SK-N-SH (cell line): ENCODE data around the gene GLRB. TPM values are rescaled to one million over a fixed set of nuclear protein-coding genes. Genes with fewer than 3 reads are reported as not detected.

Experiments used
- CTCF ChIA-PET: fragments of 300-600, 350-600 bp; formaldehyde crosslinking; extraction: SDS; loops from one replicate; lab custom pipeline; 2021; lab: Yijun Ruan, JAX
- POLR2A ChIA-PET: fragments of 350-600 bp; sonication (Branson Sonifier 250); formaldehyde crosslinking; extraction: SDS; loops from one replicate; lab custom pipeline; 2020; ENCODE audit warnings: antibody characterized with exemption, inconsistent platforms; lab: Yijun Ruan, JAX
- DNase-seq: peaks from one replicate; pipeline ENCODE4 v3.0.0; 2012
- H2AFZ ChIP-seq: fragments of 200-600 bp; sonication (generic); 2 replicates; pipeline ENCODE4 v1.8.1; 2016; ENCODE audit warnings: antibody characterized with exemption, mild to moderate bottlenecking, low read depth
- H3F3A ChIP-seq: fragments of 200-600 bp; sonication (generic); replicated peaks from 2 replicates; pipeline ENCODE3; 2016; ENCODE audit warnings: antibody characterized with exemption, mild to moderate bottlenecking; ENCODE audit not compliant: insufficient read depth
- H3K27ac ChIP-seq, 2 experiments: fragments of 200-500 bp in 1 of 2; fragments of 200-600 bp in 1 of 2; sonication (Bioruptor generic) in 1 of 2; sonication (generic), shearing (Covaris generic) in 1 of 2; 2 replicates each; pipeline versions ENCODE4 v1.5.1 to v1.6.1; 2014 to 2016; ENCODE audit warnings: low read depth in 2 of 2, inconsistent platforms in 1 of 2, low read length in 1 of 2, mild to moderate bottlenecking in 1 of 2, mixed read lengths in 1 of 2
- H3K27me3 ChIP-seq: fragments of 200-600 bp; sonication (generic), shearing (Covaris generic); 2 replicates; pipeline ENCODE4 v1.6.1; 2016; ENCODE audit warnings: mixed run types; ENCODE audit not compliant: insufficient read depth
- H3K36me3 ChIP-seq, 2 experiments: fragments of 200-500 bp in 1 of 2; fragments of 200-600 bp in 1 of 2; sonication (Bioruptor generic) in 1 of 2; sonication (generic) in 1 of 2; replicated peaks in 1 of 2; 2 replicates each; pipeline versions ENCODE3 to v1.5.1; 2014 to 2016; ENCODE audit warnings: low read length in 1 of 2, mild to moderate bottlenecking in 1 of 2; ENCODE audit not compliant: insufficient read depth in 2 of 2, control insufficient read depth in 1 of 2
- H3K4me1 ChIP-seq, 2 experiments: fragments of 200-500 bp in 1 of 2; fragments of 200-600 bp in 1 of 2; sonication (Bioruptor generic) in 1 of 2; sonication (generic), shearing (Covaris generic) in 1 of 2; 2 replicates each; pipeline versions ENCODE4 v1.5.1 to v1.6.1; 2014 to 2016; ENCODE audit warnings: low read depth in 1 of 2, low read length in 1 of 2, mixed run types in 1 of 2; ENCODE audit not compliant: insufficient read depth in 2 of 2, control insufficient read depth in 1 of 2
- H3K4me2 ChIP-seq: fragments of 200-600 bp; sonication (generic), shearing (Covaris generic); 2 replicates; pipeline ENCODE4 v1.6.1; 2017; ENCODE audit warnings: mixed run types
- H3K4me3 ChIP-seq, 2 experiments: fragments of 200-500 bp in 1 of 2; fragments of 200-600 bp in 1 of 2; sonication (Bioruptor generic) in 1 of 2; sonication (generic), shearing (Covaris generic) in 1 of 2; 2 replicates each; pipeline versions ENCODE4 v1.5.1 to v1.8.1; 2014 to 2016; ENCODE audit warnings: low read depth in 2 of 2, inconsistent platforms in 1 of 2, low read length in 1 of 2, mild to moderate bottlenecking in 1 of 2, mixed read lengths in 1 of 2, moderate library complexity in 1 of 2
- H3K79me2 ChIP-seq: fragments of 200-600 bp; sonication (generic); 2 replicates; pipeline ENCODE4 v1.8.1; 2017; ENCODE audit warnings: mild to moderate bottlenecking; ENCODE audit not compliant: insufficient read depth
- H3K9ac ChIP-seq: fragments of 200-600 bp; sonication (generic); 2 replicates; pipeline ENCODE4 v1.6.1; 2017; ENCODE audit warnings: mixed run types
- H3K9me2 ChIP-seq: fragments of 200-600 bp; sonication (generic); 2 replicates; pipeline ENCODE4 v1.6.1; 2017; ENCODE audit warnings: mixed run types
- H3K9me3 ChIP-seq: fragments of 200-600 bp; sonication (generic); 2 replicates; pipeline ENCODE4 v1.6.1; 2017; ENCODE audit warnings: mixed run types, mild to moderate bottlenecking, moderate library complexity
- H4K20me1 ChIP-seq: fragments of 200-600 bp; sonication (generic); 2 replicates; pipeline ENCODE4 v1.6.1; 2017; ENCODE audit warnings: mild to moderate bottlenecking, mixed run types; ENCODE audit not compliant: insufficient read depth
- ELF1 ChIP-seq: IDR thresholded peaks from 2 replicates; pipeline ENCODE4 v1.4.0; 2012
- EZH2phosphoT487 ChIP-seq: fragments of 200-600 bp; sonication (generic); IDR thresholded peaks from 2 replicates; pipeline ENCODE4 v1.6.1; 2017; ENCODE audit warnings: low read depth, mixed run types, mild to moderate bottlenecking, antibody characterized with exemption, moderate library complexity, borderline replicate concordance
- FOXJ3 ChIP-seq: sonication (generic); formaldehyde crosslinking; IDR thresholded peaks from 2 replicates; pipeline ENCODE4 v1.5.1; 2020; ENCODE audit warnings: mild to moderate bottlenecking, missing genetic modification reagents
- FOXM1 ChIP-seq: IDR thresholded peaks from 2 replicates; pipeline ENCODE4 v1.4.0; 2012; ENCODE audit warnings: low read depth, mild to moderate bottlenecking
- GABPA ChIP-seq: IDR thresholded peaks from 2 replicates; pipeline ENCODE4 v1.4.0; 2012; ENCODE audit warnings: low read depth, mild to moderate bottlenecking
- MEF2A ChIP-seq: IDR thresholded peaks from 2 replicates; pipeline ENCODE4 v1.4.0; 2012; ENCODE audit warnings: low read depth, borderline replicate concordance
- MXI1 ChIP-seq: IDR thresholded peaks from 2 replicates; pipeline ENCODE4 v1.6.1; 2012; ENCODE audit warnings: mild to moderate bottlenecking, low read depth, low read length, improper control_type of control experiment
- NFIC ChIP-seq: IDR thresholded peaks from 2 replicates; pipeline ENCODE4 v1.4.0; 2012; ENCODE audit warnings: borderline replicate concordance
- NRF1 ChIP-seq: IDR thresholded peaks from 2 replicates; pipeline ENCODE4 v1.6.1; 2012; ENCODE audit warnings: low read depth, mild to moderate bottlenecking, low read length
- POLR2AphosphoS5 ChIP-seq: IDR thresholded peaks from 2 replicates; pipeline ENCODE4 v1.6.1; 2012; ENCODE audit warnings: low read depth, low read length
- RAD21 ChIP-seq: IDR thresholded peaks from 2 replicates; pipeline ENCODE4 v1.6.1; 2012; ENCODE audit warnings: mild to moderate bottlenecking, low read length
- RCOR1 ChIP-seq: fragments of 150-350 bp; IDR thresholded peaks from 2 replicates; pipeline ENCODE4 v1.6.1; 2017; ENCODE audit warnings: antibody characterized with exemption, low read length
- RFX5 ChIP-seq: IDR thresholded peaks from 2 replicates; pipeline ENCODE4 v1.6.1; 2012; ENCODE audit warnings: mild to moderate bottlenecking, improper control_type of control experiment, low read length
- TAF1 ChIP-seq: IDR thresholded peaks from 2 replicates; pipeline ENCODE4 v1.6.1; 2012; ENCODE audit warnings: low read depth, mild to moderate bottlenecking, low read length, moderate library complexity, borderline replicate concordance
- TEAD4 ChIP-seq: IDR thresholded peaks from 2 replicates; pipeline ENCODE4 v1.4.0; 2012; ENCODE audit warnings: mild to moderate bottlenecking, borderline replicate concordance; ENCODE audit not compliant: insufficient read depth
- YY1 ChIP-seq: IDR thresholded peaks from 2 replicates; pipeline ENCODE4 v1.4.0; 2012; ENCODE audit warnings: low read depth, mild to moderate bottlenecking
- WGBS: methylation state at CpG from one replicate; pipeline ENCODE4 v1.1.6; 2017; ENCODE audit warnings: low lambda C conversion rate; 5-methylcytosine and 5-hydroxymethylcytosine counted together
- polyA plus RNA-seq, 3 experiments: library from polyadenylated mRNA; depleted of rRNA; stranded (reverse); fragments of >200 nt; gene quantifications; 2 replicates each; pipeline ENCODE4 v1.2.3, GENCODE V29; 2012
- TF ChIP-seq, protein P1 (sequence below): fragments of 150-350 bp; IDR thresholded peaks from 2 replicates; pipeline ENCODE4 v1.6.1; 2016; ENCODE audit warnings: mild to moderate bottlenecking, low read depth, low read length
- TF ChIP-seq, protein P2 (sequence below): IDR thresholded peaks from 2 replicates; pipeline ENCODE4 v1.4.0; 2012; ENCODE audit warnings: low read depth, borderline replicate concordance
- TF ChIP-seq, protein P3 (sequence below): fragments of 200-600 bp; sonication (generic); IDR thresholded peaks from 2 replicates; pipeline ENCODE4 v1.6.1; 2017; ENCODE audit warnings: antibody characterized with exemption, mild to moderate bottlenecking, moderate library complexity
- TF ChIP-seq, protein P4 (sequence below): IDR thresholded peaks from 2 replicates; pipeline ENCODE4 v1.4.0; 2012; ENCODE audit warnings: low read depth
- TF ChIP-seq, protein P5 (sequence below): fragments of 150-350 bp; IDR thresholded peaks from 2 replicates; pipeline ENCODE4 v1.6.1; 2017; ENCODE audit warnings: antibody characterized with exemption, low read length, low read depth, borderline replicate concordance
- TF ChIP-seq, protein P6 (sequence below): IDR thresholded peaks from 2 replicates; pipeline ENCODE4 v1.4.0; 2012; ENCODE audit warnings: low read depth, borderline replicate concordance

GLRB gene
- polyA plus RNA-seq, 1 of the 3 experiments (the other 2 are of a cell fraction): 7.6 TPM

DNA sequence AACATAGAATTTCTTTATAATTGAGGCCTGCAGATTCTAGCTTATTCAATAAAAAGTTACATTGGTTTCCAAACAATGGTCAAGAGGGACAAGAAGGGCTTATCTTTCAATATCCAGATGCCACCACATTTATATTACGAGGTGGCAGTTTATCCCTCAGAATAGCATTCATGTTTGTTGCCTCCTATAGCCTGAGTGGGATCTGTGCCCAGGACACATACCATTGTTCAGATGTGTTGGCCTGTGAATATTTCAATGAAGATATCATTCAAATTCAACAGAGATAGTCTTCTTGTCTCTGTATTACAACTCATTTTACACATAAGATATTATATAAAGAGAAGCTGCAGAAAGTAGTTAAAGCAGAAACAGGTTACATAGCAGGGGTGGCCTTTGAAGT, 20.5 kb downstream of the GLRB start:
- no peak overlapping the region for H3K4me3 ChIP-seq
- no peaks in the 10 kb centered on the region for H3K36me3 ChIP-seq
- POLR2A ChIA-PET: no interaction called here
- H3K27ac ChIP-seq: no peak overlapping the region
- TF ChIP-seq, protein P1, sequence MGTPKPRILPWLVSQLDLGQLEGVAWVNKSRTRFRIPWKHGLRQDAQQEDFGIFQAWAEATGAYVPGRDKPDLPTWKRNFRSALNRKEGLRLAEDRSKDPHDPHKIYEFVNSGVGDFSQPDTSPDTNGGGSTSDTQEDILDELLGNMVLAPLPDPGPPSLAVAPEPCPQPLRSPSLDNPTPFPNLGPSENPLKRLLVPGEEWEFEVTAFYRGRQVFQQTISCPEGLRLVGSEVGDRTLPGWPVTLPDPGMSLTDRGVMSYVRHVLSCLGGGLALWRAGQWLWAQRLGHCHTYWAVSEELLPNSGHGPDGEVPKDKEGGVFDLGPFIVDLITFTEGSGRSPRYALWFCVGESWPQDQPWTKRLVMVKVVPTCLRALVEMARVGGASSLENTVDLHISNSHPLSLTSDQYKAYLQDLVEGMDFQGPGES: no peak
- TF ChIP-seq FOXJ3 (CRISPR knock-in tag) (no peak), NFIC (peak; percentile 32; the same call in 1 of the 2 replicates), RAD21 (no peak), YY1 (no peak)
- no peak for DNase-seq
- H3K4me2 ChIP-seq: no peak overlapping the region
- whole genome bisulfite sequencing: 95% methylated on average over 1 of the region's 1 CpG
- H4K20me1 ChIP-seq: no peaks in the 10 kb centered on the region
- CTCF ChIA-PET: interaction anchor here (1.1 to 1.3 kb wide), 2 partner anchors 17 to 21 kb away, joined by 3 read pairs; partner anchors contain the start of gene GLRB
- H2AFZ ChIP-seq: no peak overlapping the region
- no peaks in the 10 kb centered on the region for H3K9me3 ChIP-seq
- no peaks in the 10 kb centered on the region for H3F3A ChIP-seq
- H3K9me2 ChIP-seq: no peaks in the 10 kb centered on the region
- no peaks in the 10 kb centered on the region for H3K79me2 ChIP-seq
- no peak overlapping the region for H3K9ac ChIP-seq
- no peaks in the 10 kb centered on the region for H3K27me3 ChIP-seq
- no peaks in the 10 kb centered on the region; a peak in 2 of 4 replicates for H3K4me1 ChIP-seq

DNA sequence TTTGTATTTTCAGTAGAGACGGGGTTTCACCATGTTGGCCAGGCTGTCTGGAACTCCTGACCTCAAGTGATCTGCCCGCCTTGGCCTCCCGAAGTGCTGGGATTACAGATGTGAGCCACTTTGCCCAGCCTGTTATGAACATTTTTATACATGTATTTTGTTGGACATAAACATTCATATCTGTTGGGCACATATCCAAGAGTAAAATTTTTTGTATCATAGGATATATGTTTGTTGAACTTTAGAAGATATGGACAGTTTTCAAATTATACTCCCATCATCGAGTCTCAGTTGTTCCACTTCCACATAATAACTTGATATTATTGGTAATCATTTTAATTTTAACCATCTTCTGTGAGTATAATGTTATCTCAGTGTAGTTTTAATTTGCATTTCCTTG, 23.6 kb downstream of the GLRB start:
- Histone ChIP-seq H3K4me3 (no peak overlapping the region), H3K79me2 (no peaks in the 10 kb centered on the region), H4K20me1 (no peaks in the 10 kb centered on the region), H2AFZ (no peak overlapping the region), H3K36me3 (no peaks in the 10 kb centered on the region), H3K27me3 (no peaks in the 10 kb centered on the region), H3K9me2 (no peaks in the 10 kb centered on the region), H3K9ac (no peak overlapping the region), H3K9me3 (no peaks in the 10 kb centered on the region), H3F3A (no peaks in the 10 kb centered on the region), H3K4me2 (no peak overlapping the region), H3K4me1 (no peaks in the 10 kb centered on the region; a peak in 2 of 4 replicates), H3K27ac (no peak overlapping the region)
- ChIA-PET CTCF (no interaction called here), POLR2A (no interaction called here)
- 80% methylated on average over 4 of the region's 4 CpGs for WGBS
- DNase-seq: no peak
- no peak for TF ChIP-seq GABPA
- TF ChIP-seq POLR2AphosphoS5: no peak
- no peak for TF ChIP-seq TAF1
- TF ChIP-seq, protein P2, sequence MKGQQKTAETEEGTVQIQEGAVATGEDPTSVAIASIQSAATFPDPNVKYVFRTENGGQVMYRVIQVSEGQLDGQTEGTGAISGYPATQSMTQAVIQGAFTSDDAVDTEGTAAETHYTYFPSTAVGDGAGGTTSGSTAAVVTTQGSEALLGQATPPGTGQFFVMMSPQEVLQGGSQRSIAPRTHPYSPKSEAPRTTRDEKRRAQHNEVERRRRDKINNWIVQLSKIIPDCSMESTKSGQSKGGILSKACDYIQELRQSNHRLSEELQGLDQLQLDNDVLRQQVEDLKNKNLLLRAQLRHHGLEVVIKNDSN: no peak
- no peak for TF ChIP-seq RFX5
- TF ChIP-seq EZH2phosphoT487: no peak
- TF ChIP-seq, protein P3, sequence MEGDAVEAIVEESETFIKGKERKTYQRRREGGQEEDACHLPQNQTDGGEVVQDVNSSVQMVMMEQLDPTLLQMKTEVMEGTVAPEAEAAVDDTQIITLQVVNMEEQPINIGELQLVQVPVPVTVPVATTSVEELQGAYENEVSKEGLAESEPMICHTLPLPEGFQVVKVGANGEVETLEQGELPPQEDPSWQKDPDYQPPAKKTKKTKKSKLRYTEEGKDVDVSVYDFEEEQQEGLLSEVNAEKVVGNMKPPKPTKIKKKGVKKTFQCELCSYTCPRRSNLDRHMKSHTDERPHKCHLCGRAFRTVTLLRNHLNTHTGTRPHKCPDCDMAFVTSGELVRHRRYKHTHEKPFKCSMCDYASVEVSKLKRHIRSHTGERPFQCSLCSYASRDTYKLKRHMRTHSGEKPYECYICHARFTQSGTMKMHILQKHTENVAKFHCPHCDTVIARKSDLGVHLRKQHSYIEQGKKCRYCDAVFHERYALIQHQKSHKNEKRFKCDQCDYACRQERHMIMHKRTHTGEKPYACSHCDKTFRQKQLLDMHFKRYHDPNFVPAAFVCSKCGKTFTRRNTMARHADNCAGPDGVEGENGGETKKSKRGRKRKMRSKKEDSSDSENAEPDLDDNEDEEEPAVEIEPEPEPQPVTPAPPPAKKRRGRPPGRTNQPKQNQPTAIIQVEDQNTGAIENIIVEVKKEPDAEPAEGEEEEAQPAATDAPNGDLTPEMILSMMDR: no peak
- no peak for TF ChIP-seq ELF1
- no peak for TF ChIP-seq YY1
- no peak for TF ChIP-seq FOXM1
- TF ChIP-seq, protein P4, sequence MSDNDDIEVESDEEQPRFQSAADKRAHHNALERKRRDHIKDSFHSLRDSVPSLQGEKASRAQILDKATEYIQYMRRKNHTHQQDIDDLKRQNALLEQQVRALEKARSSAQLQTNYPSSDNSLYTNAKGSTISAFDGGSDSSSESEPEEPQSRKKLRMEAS: no peak
- no peak for TF ChIP-seq MEF2A
- TF ChIP-seq, protein P5, sequence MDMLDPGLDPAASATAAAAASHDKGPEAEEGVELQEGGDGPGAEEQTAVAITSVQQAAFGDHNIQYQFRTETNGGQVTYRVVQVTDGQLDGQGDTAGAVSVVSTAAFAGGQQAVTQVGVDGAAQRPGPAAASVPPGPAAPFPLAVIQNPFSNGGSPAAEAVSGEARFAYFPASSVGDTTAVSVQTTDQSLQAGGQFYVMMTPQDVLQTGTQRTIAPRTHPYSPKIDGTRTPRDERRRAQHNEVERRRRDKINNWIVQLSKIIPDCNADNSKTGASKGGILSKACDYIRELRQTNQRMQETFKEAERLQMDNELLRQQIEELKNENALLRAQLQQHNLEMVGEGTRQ: no peak
- TF ChIP-seq, protein P6, sequence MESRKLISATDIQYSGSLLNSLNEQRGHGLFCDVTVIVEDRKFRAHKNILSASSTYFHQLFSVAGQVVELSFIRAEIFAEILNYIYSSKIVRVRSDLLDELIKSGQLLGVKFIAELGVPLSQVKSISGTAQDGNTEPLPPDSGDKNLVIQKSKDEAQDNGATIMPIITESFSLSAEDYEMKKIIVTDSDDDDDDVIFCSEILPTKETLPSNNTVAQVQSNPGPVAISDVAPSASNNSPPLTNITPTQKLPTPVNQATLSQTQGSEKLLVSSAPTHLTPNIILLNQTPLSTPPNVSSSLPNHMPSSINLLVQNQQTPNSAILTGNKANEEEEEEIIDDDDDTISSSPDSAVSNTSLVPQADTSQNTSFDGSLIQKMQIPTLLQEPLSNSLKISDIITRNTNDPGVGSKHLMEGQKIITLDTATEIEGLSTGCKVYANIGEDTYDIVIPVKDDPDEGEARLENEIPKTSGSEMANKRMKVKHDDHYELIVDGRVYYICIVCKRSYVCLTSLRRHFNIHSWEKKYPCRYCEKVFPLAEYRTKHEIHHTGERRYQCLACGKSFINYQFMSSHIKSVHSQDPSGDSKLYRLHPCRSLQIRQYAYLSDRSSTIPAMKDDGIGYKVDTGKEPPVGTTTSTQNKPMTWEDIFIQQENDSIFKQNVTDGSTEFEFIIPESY: no peak
- TF ChIP-seq RCOR1: no peak
- no peak for TF ChIP-seq TEAD4
- TF ChIP-seq NRF1: no peak
- TF ChIP-seq MXI1: no peak
- no peak for TF ChIP-seq FOXJ3 (CRISPR knock-in tag)
- TF ChIP-seq RAD21: no peak
- TF ChIP-seq, all 33 proteins: peak for 0
